Fibroblast of skin of left biceps (primary cell): ENCODE measurements around the gene CYP2B6.
"Not testable (repeated sequence)": the region's sequence is repeated elsewhere in the genome, so short reads cannot be mapped to it uniquely, and the experiment has no call there.

Source experiments
- DNase-seq, 2 experiments: peaks; one replicate each; pipeline ENCODE4 v3.0.0-alpha.2; 2013; ENCODE audit warnings: low read depth in 2 of 2

CYP2B6 gene

DNA sequence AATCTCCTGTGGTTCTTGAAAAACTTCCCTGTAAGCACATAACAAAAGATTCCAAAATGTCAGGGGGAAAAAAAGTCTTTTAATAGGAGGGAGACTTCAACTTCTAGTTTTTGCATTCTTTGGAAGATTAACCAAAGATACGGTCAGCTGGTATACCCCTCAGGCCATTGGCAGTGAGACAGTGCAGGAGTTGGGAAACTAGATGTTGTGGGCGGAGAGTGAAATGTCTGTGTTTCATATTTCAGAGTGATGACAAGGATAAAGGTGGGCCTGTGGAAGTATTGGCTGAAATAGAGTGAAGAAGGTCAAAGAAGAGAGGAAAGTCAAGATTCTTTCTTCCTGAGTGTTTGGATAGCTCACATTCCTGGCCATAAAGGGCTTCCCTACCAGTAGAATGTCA, 40.8 kb downstream of the CYP2B6 start:
- no peak for DNase-seq

GRCh38 chr19:41033324-41033723, 42.2 kb downstream of the CYP2B6 start:
- DNase-seq, result not testable (repeated sequence)

GRCh38 chr19:41039806-41040205, 48.7 kb downstream of the CYP2B6 start:
- no peak for DNase-seq

GRCh38 chr19:41045095-41045494, 54.0 kb downstream of the CYP2B6 start:
- DNase-seq, result not testable (repeated sequence)

DNA sequence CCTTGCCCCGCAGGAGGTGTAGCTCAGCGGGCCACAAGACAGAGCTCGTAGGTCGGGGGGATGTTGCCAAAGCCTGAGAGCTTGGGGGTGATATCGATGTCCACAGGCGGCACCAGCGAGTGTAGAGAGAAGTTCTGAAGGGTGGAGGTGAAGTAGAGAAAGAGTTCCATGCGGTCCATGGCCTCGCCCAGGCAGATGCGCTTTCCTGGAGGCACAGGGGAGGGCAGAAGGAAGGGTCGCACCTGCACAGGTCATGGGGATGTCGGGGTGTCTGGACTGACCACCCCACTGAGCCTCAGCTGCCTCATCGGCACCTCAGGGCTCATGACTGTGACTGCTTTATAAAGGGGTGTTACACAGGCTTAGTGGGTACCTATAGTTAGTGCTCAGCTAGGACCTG, 59.3 kb downstream of the CYP2B6 start:
- no peak for DNase-seq

DNA sequence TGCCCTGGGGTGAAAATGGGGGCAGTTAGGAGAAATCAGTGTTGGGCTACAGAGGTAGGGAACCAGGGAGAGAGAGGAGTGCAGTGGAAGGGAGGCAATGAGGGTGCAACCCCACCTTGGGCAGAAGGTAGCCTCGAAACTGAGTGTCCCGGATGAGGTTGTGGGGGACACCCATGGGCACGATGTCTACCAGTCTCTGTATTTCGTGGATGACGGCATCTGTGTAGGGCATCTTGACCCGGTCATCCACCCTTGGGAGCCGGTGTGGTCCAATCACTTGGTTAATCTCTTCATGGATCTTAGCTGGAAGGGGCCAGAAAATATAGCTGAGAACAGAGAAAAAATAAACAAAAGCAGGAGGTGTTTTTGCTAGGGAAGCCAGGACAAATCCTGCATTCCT, 61.1 kb downstream of the CYP2B6 start:
- DNase-seq, result not testable (repeated sequence)

GRCh38 chr19:41053331-41053730, 62.2 kb downstream of the CYP2B6 start:
- not testable (repeated sequence) for DNase-seq

- no peak for DNase-seq
Observed at GRCh38 chr19:41064974-41065569, 74.0 kb downstream of the CYP2B6 start.
